ENCODE results near the gene MEF2A.

The MEF2A gene

GRCh38 chr15:99635794-99636193 is 70.0 kb downstream of the MEF2A start:
- TF ChIP-seq ZNF202 (tag by site-specific recombination; IDR thresholded peaks at IDR 0.05; ENCODE audit: borderline replicate concordance) (no peak), ZFP3 (tag by site-specific recombination; IDR thresholded peaks at IDR 0.05; ENCODE audit: low read depth) (0 out of 2 replicates have a peak, but pooled peaks have one; percentile 12)
- no peaks in the 10 kb centered on the region for H3K4me1 ChIP-seq (ENCODE audit: control insufficient read depth, insufficient read depth, low read length)
- peaks cover under 1 to 10% of the 10 kb centered on the region in 2 experiments for H3K36me3 ChIP-seq (ENCODE audit: control insufficient read depth in 2 of 2, insufficient read depth in 1 of 2, low read length in 2 of 2)
- no peak overlapping the region for H3K4me3 ChIP-seq (ENCODE audit: low read depth, low read length)
- ChIA-PET CTCF (interaction anchor here (0.7 kb wide), 1 partner anchor 367 kb away, joined by 3 read pairs; no protein-coding TSS in a partner anchor), POLR2A (no interaction called here)
- no peaks in the 10 kb centered on the region; the same call in 1 of the 2 replicates for H3K9me3 ChIP-seq (ENCODE audit: control insufficient read depth, insufficient read depth, low read depth, low read length)
- no peak overlapping the region for H3K27ac ChIP-seq (ENCODE audit: extremely low read depth, low read depth, low read length)

- H3K4me1 ChIP-seq (ENCODE audit: control insufficient read depth, insufficient read depth, low read length): no peaks in the 10 kb centered on the region
- TF ChIP-seq ZNF426 (tag by site-specific recombination; IDR thresholded peaks at IDR 0.05): no peak
- no peak for TF ChIP-seq KLF16 (tag by site-specific recombination; IDR thresholded peaks at IDR 0.05)
- no peak for TF ChIP-seq PATZ1 (tag by site-specific recombination; IDR thresholded peaks at IDR 0.05)
- H3K27ac ChIP-seq (ENCODE audit: extremely low read depth, low read depth, low read length): no peak overlapping the region
- ChIA-PET POLR2A (no interaction called here), CTCF (interaction anchor here (0.6 kb wide), 1 partner anchor 111 kb away, joined by 4 read pairs; no protein-coding TSS in a partner anchor)
- H3K4me3 ChIP-seq (ENCODE audit: low read depth, low read length): no peak overlapping the region
- peaks cover 4 to 10% of the 10 kb centered on the region in 2 experiments for H3K36me3 ChIP-seq (ENCODE audit: control insufficient read depth in 2 of 2, insufficient read depth in 1 of 2, low read length in 2 of 2)
- H3K9me3 ChIP-seq (ENCODE audit: control insufficient read depth, insufficient read depth, low read depth, low read length): no peaks in the 10 kb centered on the region
Observed at GRCh38 chr15:99644913-99645542, 79.2 kb downstream of the MEF2A start.

DNA sequence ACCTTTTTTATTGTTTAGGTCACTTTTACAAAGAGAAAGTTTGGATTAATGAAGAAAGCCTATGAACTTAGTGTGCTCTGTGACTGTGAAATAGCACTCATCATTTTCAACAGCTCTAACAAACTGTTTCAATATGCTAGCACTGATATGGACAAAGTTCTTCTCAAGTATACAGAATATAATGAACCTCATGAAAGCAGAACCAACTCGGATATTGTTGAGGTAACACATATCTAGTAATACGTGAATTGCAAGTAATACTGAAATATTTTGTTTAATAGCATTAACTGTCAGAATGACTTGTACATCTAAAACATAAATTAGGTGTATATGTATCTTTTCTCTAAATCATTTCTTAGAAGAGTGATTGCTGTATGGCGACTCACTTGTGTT is 79.8 kb downstream of the MEF2A start:
- Histone ChIP-seq H3K9me3 (ENCODE audit: control insufficient read depth, insufficient read depth, low read depth, low read length) (no peaks in the 10 kb centered on the region), H3K4me1 (ENCODE audit: control insufficient read depth, insufficient read depth, low read length) (no peaks in the 10 kb centered on the region), H3K36me3 (ENCODE audit: control insufficient read depth in 2 of 2, insufficient read depth in 1 of 2, low read length in 2 of 2) (peaks cover 4 to 13% of the 10 kb centered on the region in 2 experiments), H3K4me3 (ENCODE audit: low read depth, low read length) (no peak overlapping the region), H3K27ac (ENCODE audit: extremely low read depth, low read depth, low read length) (no peak overlapping the region)
- CTCF ChIA-PET: no interaction called here
- no peak for TF ChIP-seq ZSCAN30 (tag by site-specific recombination; IDR thresholded peaks at IDR 0.05)
- TF ChIP-seq KLF10 (tag by site-specific recombination; IDR thresholded peaks at IDR 0.05): no peak
- no peak for TF ChIP-seq ZNF10 (tag by site-specific recombination; IDR thresholded peaks at IDR 0.05)
- no peak for TF ChIP-seq ZNF777 (tag by site-specific recombination; IDR thresholded peaks at IDR 0.05; ENCODE audit: borderline replicate concordance)
- no peak for TF ChIP-seq ZNF549 (tag by site-specific recombination; IDR thresholded peaks at IDR 0.05)
- no peak for TF ChIP-seq ZNF629 (tag by site-specific recombination; IDR thresholded peaks at IDR 0.05)
- no peak for TF ChIP-seq TCF7L2 (IDR thresholded peaks at IDR 0.05; ENCODE audit: borderline replicate concordance, low read depth, low read length)
- no peak for TF ChIP-seq ZNF391 (tag by site-specific recombination; IDR thresholded peaks at IDR 0.05; ENCODE audit: borderline replicate concordance, low read depth)
- TF ChIP-seq ZNF169 (tag by site-specific recombination; IDR thresholded peaks at IDR 0.05): no peak
- POLR2A ChIA-PET: no interaction called here

DNA sequence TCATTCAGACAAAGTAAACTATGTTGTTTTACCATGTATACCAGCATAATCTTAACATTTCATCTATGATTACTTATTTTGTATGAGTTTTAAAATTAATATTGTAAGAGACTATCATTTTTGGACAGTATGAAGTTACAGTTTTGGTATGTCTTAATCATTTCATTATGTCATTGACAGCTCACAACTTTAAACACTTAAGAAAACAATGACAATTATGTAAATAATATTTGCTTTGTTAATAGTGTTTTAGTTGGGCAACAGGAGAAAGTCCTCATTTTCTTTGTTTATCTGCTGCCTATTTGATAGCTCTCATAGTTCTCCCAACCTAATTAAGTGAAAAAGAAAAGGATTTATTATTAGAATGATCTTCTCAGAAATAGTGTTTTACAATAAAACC is 80.2 kb downstream of the MEF2A start:
- H3K36me3 ChIP-seq (ENCODE audit: control insufficient read depth in 2 of 2, insufficient read depth in 1 of 2, low read length in 2 of 2): peaks cover 4 to 11% of the 10 kb centered on the region in 2 experiments; a peak in 2 of 3 replicates
- ChIA-PET POLR2A (no interaction called here), CTCF (no interaction called here)
- H3K4me3 ChIP-seq (ENCODE audit: low read depth, low read length): no peak overlapping the region
- no peak overlapping the region for H3K27ac ChIP-seq (ENCODE audit: extremely low read depth, low read depth, low read length)
- H3K4me1 ChIP-seq (ENCODE audit: control insufficient read depth, insufficient read depth, low read length): no peaks in the 10 kb centered on the region
- no peaks in the 10 kb centered on the region for H3K9me3 ChIP-seq (ENCODE audit: control insufficient read depth, insufficient read depth, low read depth, low read length)
- TF ChIP-seq ZSCAN18 (tag by site-specific recombination; IDR thresholded peaks at IDR 0.05): no peak
- no peak for TF ChIP-seq ZNF530 (tag by site-specific recombination; IDR thresholded peaks at IDR 0.05; ENCODE audit: low read depth)
- no peak for TF ChIP-seq ZNF558 (tag by site-specific recombination; IDR thresholded peaks at IDR 0.05)
- TF ChIP-seq BCL11A (tag by site-specific recombination; IDR thresholded peaks at IDR 0.05; ENCODE audit: low read depth): no peak
- no peak for TF ChIP-seq ZNF670 (tag by site-specific recombination; IDR thresholded peaks at IDR 0.05; ENCODE audit: low read depth)
- TF ChIP-seq ZNF175 (tag by site-specific recombination; IDR thresholded peaks at IDR 0.05): no peak
- TF ChIP-seq TRIM28 (IDR thresholded peaks at IDR 0.05; ENCODE audit: borderline replicate concordance, low read length): no peak
- TF ChIP-seq ZNF146 (tag by site-specific recombination; IDR thresholded peaks at IDR 0.05): no peak
- TF ChIP-seq ZFP41 (tag by site-specific recombination; IDR thresholded peaks at IDR 0.05; ENCODE audit: borderline replicate concordance): no peak
- TF ChIP-seq ZNF76 (tag by site-specific recombination; IDR thresholded peaks at IDR 0.05; ENCODE audit: borderline replicate concordance, low read depth): no peak
- TF ChIP-seq ZSCAN23 (tag by site-specific recombination; IDR thresholded peaks at IDR 0.05): no peak

All from HEK293 (cell line).